ENCODE data around the gene BST1. TPM values are rescaled to one million over a fixed set of nuclear protein-coding genes. Genes with fewer than 3 reads are reported as not detected.
A peak's percentile ranks its signal among the peaks of the same experiment; 100 is the strongest.
"Not testable (repeated sequence)": the region's sequence is repeated elsewhere in the genome, so short reads cannot be mapped to it uniquely, and the experiment has no call there.

Gene BST1
- total RNA-seq, 1 donor from 2014 or later = 0.80 TPM

DNA sequence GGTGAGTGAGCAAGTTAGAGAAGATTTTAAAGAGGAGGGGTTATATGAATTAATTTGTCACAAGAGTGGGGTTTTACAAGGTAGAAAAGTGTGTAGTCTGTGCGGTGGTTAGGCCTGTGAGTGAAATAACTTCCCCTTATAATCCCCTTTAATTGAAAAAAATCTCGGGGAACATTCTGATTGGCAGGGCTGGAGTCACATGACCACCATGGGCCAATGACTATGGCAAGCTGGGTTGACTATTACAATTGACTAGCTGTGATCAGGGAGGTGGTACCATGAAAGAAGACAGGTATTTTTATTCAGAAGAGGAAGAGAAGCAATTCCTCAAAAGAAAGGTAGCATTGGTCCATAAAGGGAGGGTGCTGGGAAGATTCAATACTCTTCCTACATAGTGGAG is 48.3 kb downstream of the BST1 start:
- no peak for ATAC-seq

- no peak for ATAC-seq
Measured at GRCh38 chr4:15753081-15753480, 50.2 kb downstream of the BST1 start.

- ATAC-seq = no peak
Measured at GRCh38 chr4:15753786-15754185, 50.9 kb downstream of the BST1 start.

GRCh38 chr4:15754323-15754722 is 51.5 kb downstream of the BST1 start:
- ATAC-seq = no peak

GRCh38 chr4:15755321-15756155 is 52.7 kb downstream of the BST1 start:
- no peak for ATAC-seq

DNA sequence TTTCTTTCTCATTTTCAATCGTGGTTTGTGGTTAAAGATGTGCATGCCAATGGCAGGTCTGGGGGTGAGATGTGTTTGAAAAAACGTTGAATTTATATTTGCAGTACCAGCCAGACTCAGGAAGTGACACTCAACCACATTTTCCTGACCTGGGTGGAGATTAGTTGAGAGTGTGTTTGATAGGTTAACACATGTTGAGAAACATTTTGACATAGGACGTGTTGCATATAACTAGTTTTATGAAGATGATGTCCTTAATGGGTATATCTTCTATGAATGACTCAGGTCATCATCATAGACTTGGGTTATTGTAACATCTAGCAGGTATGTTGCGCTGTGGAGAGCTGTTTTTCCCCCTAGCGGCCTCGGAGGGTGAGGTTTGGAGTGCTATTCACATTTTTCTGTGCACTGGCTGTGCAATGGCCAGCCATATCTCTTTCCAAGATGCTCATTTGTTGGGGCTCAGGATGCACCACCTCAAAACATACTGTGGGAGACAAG is 53.5 kb downstream of the BST1 start:
- ATAC-seq = peak; percentile 72

- no peak for ATAC-seq
Measured at GRCh38 chr4:15757054-15757453, 54.2 kb downstream of the BST1 start.

DNA sequence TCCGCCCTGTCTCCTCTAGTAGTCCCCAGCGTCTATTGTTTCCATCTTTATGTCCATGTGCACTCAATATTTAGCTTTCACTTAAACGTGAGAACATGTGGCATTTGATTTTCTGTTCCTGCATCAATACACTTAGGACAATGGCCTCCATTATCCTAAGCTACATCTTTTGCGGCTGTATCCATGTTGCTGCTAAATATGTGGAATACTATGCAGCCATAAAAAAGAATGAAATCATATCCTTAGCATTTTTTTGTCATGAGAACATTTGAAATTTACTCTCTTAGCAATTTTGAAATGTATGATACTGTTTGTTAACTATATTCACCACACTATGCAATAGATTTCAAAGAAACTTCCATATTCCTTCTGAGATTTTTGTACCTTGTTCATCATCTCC is 55.4 kb downstream of the BST1 start:
- ATAC-seq = no peak

DNA sequence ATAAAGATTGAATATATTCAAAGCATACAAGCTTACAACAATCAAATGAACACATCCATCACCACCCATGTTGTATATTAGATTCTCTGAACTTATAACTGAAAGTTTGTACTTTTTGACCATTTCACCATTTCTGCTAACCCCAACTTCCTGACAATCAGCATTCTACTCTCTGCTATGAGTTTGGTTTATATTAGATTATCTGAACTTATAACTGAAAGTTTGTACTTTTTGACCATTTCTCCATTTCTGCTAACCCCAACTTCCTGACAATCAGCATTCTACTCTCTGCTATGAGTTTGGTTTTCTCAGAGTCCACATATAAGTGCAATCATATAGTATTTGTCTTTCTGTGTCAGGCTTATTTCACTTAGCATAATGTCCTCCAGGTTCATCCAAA is 59.6 kb downstream of the BST1 start:
- ATAC-seq = not testable (repeated sequence)

DNA sequence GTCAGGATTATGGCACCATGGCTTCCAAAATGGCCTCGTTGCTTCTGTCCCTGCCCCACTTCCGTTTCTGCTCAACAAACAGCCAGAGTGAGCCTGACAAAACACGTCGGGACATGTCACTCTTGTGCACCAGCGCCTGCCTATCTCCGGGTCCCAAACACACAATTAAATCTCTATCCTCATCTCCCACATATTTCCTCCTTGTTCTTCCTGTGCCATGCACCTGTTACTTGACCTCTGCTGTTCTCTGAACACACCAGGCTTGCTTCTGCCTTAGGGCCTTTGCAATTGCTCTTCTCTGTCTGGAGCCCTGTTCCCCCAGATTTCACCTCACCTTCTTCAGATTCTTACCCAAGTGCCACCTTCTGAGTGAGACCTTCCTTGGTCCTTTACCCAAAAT is 62.5 kb downstream of the BST1 start:
- no peak for ATAC-seq

DNA sequence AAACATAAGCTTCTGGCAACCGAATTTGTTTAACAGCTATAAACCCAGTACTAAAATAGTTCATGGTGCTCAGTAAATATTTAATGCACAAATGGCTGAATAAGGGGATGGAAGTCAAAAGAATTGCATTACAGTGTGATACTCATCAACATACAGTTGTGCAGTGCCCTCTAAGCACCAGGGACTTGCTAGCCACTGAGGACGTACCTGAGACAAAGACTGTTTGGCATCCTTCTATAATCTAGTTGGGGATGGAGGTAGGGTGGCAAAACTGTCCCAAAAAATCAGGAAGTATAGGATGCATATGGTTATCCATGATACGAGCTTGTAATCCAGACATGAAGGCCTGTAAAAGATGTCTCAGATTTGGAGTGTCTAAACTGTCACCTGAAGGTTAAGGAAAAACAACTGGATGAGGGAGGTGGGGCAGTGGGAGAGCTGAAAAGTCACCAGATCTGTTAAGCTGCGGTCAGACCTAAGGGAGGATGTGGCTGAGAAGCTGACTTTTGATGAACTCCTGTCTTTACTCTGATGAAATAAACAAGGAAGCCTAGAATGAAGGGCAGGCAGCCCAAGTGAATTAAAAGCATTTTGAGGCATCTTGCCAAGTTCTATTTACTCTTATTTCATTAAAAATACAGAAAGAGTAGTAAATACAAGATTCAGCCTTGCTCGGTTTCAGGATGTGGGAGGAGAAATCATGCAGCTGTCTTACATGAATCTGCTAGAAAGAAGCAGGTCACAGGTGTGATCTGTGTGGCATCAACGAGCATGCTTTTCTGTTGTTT is 63.2 kb downstream of the BST1 start:
- ATAC-seq = no peak

DNA sequence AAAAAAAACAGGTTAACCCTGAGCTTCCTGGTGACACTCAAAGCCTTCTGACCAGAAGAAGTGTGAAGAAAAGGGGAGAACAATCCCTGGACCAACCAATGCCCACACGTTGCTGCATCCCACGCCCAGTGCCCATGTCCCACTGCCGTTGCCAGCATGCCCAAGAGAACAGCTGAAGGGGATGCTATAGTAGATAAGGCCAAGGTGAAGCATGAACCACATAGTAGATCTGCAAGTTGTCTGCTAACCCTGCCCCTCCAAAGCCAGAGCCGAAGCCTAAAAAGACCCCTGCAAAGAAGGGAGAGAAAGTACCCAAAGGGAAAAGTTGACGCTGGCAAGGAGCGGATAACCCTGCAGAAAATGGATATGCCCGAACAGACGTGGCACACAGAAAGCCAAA is 64.0 kb downstream of the BST1 start:
- no peak for ATAC-seq

DNA sequence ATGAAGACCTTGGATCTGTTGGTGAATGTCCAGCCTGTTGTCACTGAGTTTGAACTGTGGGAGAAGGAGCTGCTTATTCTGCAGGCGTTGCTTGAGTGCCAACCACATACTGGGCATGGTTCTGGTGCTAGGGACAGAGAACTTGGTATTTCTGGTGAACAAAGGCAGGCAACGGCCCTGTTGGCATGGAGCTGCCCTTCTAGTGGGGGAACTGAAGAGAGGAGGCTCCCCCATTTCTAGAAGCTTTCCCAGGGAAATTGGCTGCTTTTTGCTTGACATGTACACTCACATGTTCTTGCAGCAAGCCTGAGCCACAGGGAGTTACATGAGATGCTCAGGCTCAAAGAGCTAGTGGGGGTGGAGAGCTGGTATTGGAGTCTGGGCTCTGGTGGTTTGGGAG is 66.3 kb downstream of the BST1 start:
- no peak for ATAC-seq

DNA sequence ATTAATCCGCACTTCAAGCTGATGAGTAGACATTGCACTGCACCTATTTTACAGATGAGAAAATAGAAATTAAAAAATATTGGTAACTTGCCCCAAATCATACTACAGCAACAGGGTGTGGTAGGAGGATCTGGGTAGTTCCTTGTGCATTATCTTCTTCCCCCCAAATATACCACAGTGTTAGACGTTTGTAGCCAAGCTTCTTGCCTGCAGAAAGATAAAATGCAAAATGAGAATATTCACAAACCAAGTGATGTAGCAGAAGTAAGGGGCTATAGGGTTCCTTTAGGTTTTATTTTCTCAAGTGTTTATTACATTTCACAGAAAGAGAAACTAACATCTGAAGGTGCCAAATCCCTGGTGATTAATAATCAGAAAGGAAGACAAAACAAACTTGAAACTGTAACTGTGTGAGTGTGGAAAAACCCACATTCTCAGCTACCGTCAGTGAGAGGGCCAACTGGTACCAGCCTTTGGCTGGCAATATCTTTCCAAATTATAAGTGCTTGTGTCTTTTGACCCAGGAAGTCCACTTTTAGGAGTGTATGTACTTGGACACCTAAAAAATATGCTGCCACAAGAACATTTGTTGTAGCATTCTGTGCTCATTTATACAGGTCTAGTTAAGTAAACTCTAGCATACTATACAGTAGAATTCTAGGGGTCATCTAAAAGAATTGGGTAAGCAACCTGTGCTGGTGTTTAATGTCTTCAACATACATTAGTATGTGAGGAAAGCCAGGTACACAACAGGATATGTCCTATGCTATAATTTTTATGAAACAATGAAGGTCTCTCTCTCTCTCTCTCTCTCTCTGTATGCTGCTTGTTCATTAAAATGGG is 68.6 kb downstream of the BST1 start:
- ATAC-seq = no peak

- peak; percentile 26 for ATAC-seq
Measured at GRCh38 chr4:15774020-15774420, 71.2 kb downstream of the BST1 start.

- ATAC-seq = no peak
Measured at GRCh38 chr4:15776871-15777648, 74.2 kb downstream of the BST1 start.

GRCh38 chr4:15777697-15778288 is 74.9 kb downstream of the BST1 start:
- ATAC-seq = peak; percentile 41

DNA sequence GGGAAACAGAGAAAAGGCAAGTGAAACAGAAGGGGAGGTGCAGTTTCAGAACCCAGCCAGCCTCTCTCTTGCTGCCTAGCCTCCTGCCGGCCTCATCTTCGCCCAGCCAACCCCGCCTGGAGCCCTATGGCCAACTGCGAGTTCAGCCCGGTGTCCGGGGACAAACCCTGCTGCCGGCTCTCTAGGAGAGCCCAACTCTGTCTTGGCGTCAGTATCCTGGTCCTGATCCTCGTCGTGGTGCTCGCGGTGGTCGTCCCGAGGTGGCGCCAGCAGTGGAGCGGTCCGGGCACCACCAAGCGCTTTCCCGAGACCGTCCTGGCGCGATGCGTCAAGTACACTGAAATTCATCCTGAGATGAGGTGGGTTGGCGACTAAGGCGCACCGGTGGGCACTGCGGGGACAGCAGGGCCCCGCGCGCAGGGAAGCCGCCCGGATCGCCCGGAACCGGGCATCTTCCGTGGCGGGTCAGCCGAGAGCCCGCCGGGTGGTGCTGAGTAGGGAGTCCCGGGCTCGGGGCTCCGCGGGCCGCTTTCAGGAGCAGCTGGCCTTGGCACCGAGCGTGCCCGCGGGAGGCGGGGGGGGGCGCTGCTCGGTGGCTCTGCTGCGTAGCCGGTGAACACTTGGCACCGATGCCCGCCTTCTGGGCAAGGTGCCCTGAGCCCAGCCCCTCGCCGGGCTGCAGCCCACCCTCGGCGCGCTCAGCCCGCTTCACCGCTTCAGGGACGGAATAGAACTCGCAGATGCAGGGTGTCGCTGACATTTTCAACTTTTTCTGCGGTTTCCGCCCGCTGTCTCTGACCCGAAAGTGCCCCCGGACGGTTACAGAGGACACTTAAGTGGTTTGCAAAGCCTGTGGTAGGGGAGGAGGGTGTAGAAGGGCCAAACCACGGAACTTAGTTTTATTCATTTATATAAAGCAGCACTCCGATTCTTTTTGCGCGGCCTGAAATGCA is 75.7 kb downstream of the BST1 start, which contains the start of gene CD38:
CD38 (plus strand) TSS at position 40 of the 953 bp plus-strand sequence; CDS start at position 127, 87 bp downstream.
- ATAC-seq = peak; percentile 57

- ATAC-seq = no peak
Measured at GRCh38 chr4:15779306-15779705, 76.4 kb downstream of the BST1 start.

DNA sequence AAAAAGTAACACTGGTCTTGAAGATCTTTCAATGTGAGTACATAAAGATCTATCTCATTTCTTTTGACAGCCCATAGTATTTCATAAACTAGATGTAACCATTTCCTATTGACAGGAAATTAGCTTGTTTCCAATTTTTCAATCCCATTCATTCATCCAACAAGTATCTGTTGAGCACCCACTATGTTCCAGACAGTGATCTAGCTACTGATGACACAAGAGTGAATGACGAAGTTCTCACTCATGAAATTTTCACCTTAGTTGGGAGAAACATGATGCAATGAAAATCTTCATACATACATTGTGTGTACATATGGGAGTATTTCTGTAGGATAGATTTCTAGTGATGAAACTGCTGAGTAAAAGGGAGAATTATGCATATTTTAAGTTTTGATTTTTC is 76.9 kb downstream of the BST1 start:
- ATAC-seq = no peak

Measured in esophagus mucosa (tissue), 1 donor.